Testis (tissue), 3 donors: Measurements from ENCODE around the gene PPFIA4. TPM values are rescaled to one million over a fixed set of nuclear protein-coding genes. Genes with fewer than 3 reads are reported as not detected.

Experiments used
- DNase-seq: peaks from one replicate; pipeline ENCODE4 v3.0.0-alpha.2; 2019
- H3K27ac ChIP-seq, 2 donors: fragments of 200-600 bp; sonication (generic); one replicate each; pipeline ENCODE4 v1.5.1; 2019
- H3K27me3 ChIP-seq: fragments of 200-600 bp; sonication (generic); one replicate; pipeline ENCODE4 v1.5.1; 2019
- H3K36me3 ChIP-seq: fragments of 200-600 bp; sonication (generic); one replicate; pipeline ENCODE4 v1.5.1; 2017; ENCODE audit warnings: low read depth; ENCODE audit errors: missing control alignments
- H3K4me1 ChIP-seq: fragments of 200-600 bp; sonication (generic); one replicate; pipeline ENCODE4 v1.5.1; 2019
- H3K4me3 ChIP-seq, 2 donors: fragments of 200-600 bp; sonication (generic); one replicate each; pipeline ENCODE4 v1.5.1; 2017 to 2019
- H3K9me3 ChIP-seq: fragments of 200-600 bp; sonication (generic); one replicate; pipeline ENCODE4 v1.5.1; 2017
- POLR2A ChIP-seq: fragments of 450-650 bp; IDR thresholded peaks from one replicate; pipeline ENCODE4 v1.6.1; 2017; ENCODE audit warnings: antibody characterized with exemption, mild to moderate bottlenecking, moderate library complexity
- WGBS, 2 donors: methylation state at CpG; one replicate each; pipeline ENCODE4 v1.1.5; 2018; 5-methylcytosine and 5-hydroxymethylcytosine counted together
- intact Hi-C: fragments of 100-400 bp; cut with DNase I; formaldehyde crosslinking; loops from one replicate; pipeline ENCODE4 v1.15.1; 2023; ENCODE audit warnings: low total_unique reads
- polyA plus RNA-seq: library from polyadenylated mRNA; stranded (reverse); fragments of 350-450 nt; fragmentation: Illumina TruSeq; extraction: RNeasy Lipid Tissue Mini Kit (QIAGEN cat#74804); gene quantifications from one replicate; pipeline ENCODE4 v1.2.3, GENCODE V29; 2014; ENCODE audit warnings: low read depth, low replicate concordance; ENCODE audit not compliant: insufficient read depth
- total RNA-seq, 2 donors: library from RNA; depleted of rRNA; stranded (reverse); fragments of >200 nt; gene quantifications; one replicate each; pipeline ENCODE4 v1.2.3, GENCODE V29; 2016
- TF ChIP-seq, protein P1 (sequence below), 3 experiments: fragments of 450-650 bp in 2 of 3; fragments of 200-600 bp in 1 of 3; sonication (generic) in 1 of 3; IDR thresholded peaks; one replicate each; pipeline ENCODE4 v1.5.1; 2016 to 2019; ENCODE audit warnings: antibody characterized with exemption in 3 of 3, mild to moderate bottlenecking in 2 of 3, moderate library complexity in 1 of 3

Gene PPFIA4
- total and polyA plus RNA-seq, 3 donors from 2014 or later: 6.6 to 33.1 (median 27.2) TPM

DNA sequence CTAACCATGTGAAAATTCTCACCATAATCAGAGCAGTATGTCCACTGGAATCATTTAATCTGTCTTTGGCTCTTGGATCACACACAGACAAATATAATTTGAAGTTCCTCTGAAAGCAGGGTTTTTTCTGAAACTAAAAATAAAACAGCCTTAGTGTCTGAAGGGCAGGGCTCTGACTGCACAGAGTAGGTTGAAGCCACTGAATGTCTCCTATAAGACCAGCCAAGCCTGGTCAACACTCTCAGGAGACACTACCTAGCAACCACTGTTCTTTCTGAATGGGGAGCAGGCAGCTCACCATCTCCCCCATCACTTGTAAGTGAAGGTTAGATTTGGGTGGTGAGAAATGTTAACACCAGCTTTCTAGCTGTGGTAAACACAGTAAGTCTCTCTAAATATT, 35.2 kb upstream of the PPFIA4 start:
- H3K9me3 ChIP-seq: no peaks in the 10 kb centered on the region
- TF ChIP-seq, protein P1, sequence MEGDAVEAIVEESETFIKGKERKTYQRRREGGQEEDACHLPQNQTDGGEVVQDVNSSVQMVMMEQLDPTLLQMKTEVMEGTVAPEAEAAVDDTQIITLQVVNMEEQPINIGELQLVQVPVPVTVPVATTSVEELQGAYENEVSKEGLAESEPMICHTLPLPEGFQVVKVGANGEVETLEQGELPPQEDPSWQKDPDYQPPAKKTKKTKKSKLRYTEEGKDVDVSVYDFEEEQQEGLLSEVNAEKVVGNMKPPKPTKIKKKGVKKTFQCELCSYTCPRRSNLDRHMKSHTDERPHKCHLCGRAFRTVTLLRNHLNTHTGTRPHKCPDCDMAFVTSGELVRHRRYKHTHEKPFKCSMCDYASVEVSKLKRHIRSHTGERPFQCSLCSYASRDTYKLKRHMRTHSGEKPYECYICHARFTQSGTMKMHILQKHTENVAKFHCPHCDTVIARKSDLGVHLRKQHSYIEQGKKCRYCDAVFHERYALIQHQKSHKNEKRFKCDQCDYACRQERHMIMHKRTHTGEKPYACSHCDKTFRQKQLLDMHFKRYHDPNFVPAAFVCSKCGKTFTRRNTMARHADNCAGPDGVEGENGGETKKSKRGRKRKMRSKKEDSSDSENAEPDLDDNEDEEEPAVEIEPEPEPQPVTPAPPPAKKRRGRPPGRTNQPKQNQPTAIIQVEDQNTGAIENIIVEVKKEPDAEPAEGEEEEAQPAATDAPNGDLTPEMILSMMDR (IDR thresholded peaks at IDR 0.05): no peak
- TF ChIP-seq POLR2A: no peak
- H3K27me3 ChIP-seq: no peaks in the 10 kb centered on the region
- no peak overlapping the region for H3K4me3 ChIP-seq
- no peaks in the 10 kb centered on the region for H3K36me3 ChIP-seq
- no peaks in the 10 kb centered on the region for H3K4me1 ChIP-seq
- intact Hi-C loops: no loop called here
- DNase-seq: no peak
- H3K27ac ChIP-seq: no peak overlapping the region

DNA sequence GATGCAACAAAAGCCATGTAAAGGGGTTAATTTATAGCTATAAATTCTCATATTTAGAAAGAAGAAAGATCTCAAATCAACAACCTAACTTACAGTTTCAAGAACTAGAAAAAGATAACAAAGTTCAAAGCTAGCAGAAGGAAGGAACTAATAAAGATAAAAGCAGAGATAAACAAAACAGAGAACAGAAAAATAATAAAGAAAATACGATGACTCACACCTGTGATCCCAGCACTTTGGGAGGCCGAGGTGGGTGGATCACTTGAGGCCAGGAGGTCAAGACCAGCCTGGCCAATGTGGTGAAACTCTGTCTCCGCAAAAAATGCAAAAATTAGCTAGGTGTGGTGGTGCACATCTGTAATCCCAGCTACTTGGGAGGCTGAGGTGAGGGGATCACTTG, 31.5 kb upstream of the PPFIA4 start:
- Histone ChIP-seq H3K9me3 (no peaks in the 10 kb centered on the region), H3K27me3 (no peaks in the 10 kb centered on the region), H3K27ac (no peak overlapping the region), H3K36me3 (no peaks in the 10 kb centered on the region), H3K4me3 (no peak overlapping the region), H3K4me1 (no peaks in the 10 kb centered on the region)
- 62% methylated on average over 3 of the region's 3 CpGs for WGBS, 2 donors
- TF ChIP-seq, protein P1 (IDR thresholded peaks at IDR 0.05): no peak
- no peak for TF ChIP-seq POLR2A
- intact Hi-C loops: no loop called here
- no peak for DNase-seq

DNA sequence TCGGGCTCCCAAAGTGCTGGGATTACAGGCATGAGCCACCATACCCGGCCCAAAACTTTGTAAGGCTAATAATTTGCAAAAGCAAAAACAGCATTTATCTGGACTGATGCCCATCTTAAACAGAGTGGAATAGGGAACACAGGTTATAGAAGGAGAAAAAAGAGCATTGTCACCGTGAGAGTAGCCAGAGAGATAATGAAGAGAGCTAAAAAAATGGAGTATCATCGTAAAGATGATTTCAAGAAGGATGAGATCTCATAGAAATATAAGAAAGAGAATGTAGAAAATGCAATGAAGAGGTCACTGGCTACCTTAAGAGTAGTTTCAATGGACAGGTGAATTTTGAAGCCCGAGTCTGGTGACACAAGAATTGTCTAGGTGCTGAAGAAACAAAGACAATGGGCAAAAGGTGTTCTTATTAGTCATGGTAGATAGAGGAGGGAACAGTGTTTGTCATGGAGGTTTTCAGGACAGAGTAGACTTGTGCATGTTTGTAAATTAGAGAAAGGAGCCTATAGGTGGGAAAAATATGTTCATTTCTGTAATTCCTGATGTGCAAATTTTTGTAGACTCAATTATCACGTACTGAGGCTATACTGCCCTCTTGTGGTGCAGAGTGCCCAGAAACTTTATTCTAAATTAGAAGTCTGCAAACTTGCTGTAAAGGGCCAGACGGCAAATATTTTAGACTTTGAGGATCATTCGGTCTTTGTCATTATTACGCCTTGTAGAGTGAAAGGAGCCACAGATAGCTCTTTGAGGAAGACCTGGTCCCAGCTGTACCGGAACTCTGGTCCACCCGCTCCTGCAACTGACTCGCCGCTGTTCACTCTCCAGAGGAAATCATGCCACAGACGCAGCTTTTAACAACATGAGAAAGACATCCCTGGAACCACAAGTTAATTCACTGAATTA, 27.2 kb upstream of the PPFIA4 start:
- H3K4me3 ChIP-seq: no peak overlapping the region
- 36 to 38% methylated on average over 14 of the region's 14 CpGs for WGBS, 2 donors
- intact Hi-C loops: no loop called here
- peaks cover 12% of the 10 kb centered on the region for H3K4me1 ChIP-seq
- no peaks in the 10 kb centered on the region for H3K9me3 ChIP-seq
- no peaks in the 10 kb centered on the region for H3K36me3 ChIP-seq
- DNase-seq: peak; percentile 86
- no peak for TF ChIP-seq POLR2A
- TF ChIP-seq, protein P1 (IDR thresholded peaks at IDR 0.05): peak; percentile 62 to 88 (median 77)
- H3K27me3 ChIP-seq: no peaks in the 10 kb centered on the region
- no peak overlapping the region for H3K27ac ChIP-seq

DNA sequence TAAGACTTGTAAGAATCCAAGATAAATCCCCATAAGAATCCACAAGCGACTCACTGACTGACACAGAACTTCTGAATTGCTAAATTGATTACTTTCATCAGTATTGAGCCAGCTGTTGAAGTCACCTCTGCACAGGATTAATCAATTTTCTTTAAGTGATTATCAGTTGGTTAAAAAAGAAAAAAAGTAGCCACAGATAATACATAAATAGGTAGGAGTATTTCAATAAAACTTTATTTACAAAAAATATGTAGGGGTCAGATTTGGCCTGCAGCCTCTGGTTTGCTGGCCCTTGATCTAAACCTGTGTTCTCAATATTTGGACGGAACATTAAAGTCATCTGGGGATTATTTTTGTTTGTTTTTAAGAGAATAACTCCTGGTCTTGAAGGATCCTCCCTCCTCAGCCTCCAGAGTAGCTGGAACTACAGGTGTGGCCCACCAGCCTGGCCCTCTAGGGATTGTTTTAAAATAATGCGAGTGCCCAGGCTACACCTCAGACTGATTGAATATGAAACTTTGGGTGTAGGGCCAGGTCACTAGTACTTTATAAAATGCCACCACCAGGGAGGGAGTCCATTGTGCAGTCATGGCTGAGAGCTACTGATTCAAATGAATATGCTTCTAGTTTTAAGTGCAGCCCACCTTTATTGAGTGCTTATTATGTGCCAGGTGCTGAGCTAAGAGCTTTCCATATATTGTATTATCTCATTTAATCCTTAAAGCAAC, 25.9 kb upstream of the PPFIA4 start:
- intact Hi-C loops: no loop called here
- no peak for TF ChIP-seq POLR2A
- TF ChIP-seq, protein P1 (IDR thresholded peaks at IDR 0.05): no peak
- 83 to 89% methylated on average over 3 of the region's 3 CpGs for WGBS, 2 donors
- Histone ChIP-seq H3K36me3 (no peaks in the 10 kb centered on the region), H3K27ac (peak overlapping the region in 1 of 2 donors; percentile 15), H3K4me3 (no peak overlapping the region), H3K9me3 (no peaks in the 10 kb centered on the region), H3K4me1 (peaks cover 22% of the 10 kb centered on the region), H3K27me3 (no peaks in the 10 kb centered on the region)
- DNase-seq: no peak
